GM23338 (cell line): Measurements from ENCODE around the gene PRMT5.

ENCODE experiments used
- CREB1 ChIP-seq: fragments of 250-450 bp; sonication (Bioruptor Pico); IDR thresholded peaks from 2 replicates; pipeline ENCODE4 v1.5.0; 2020; ENCODE audit warnings: low read depth, mild to moderate bottlenecking, moderate library complexity
- ETS1 ChIP-seq: IDR thresholded peaks from 2 replicates; pipeline ENCODE4 v1.6.1; 2016; ENCODE audit warnings: antibody characterized with exemption
- EZH2 ChIP-seq: fragments of 200-600 bp; sonication (generic); IDR thresholded peaks from one replicate; pipeline ENCODE4 v1.8.0; 2017; ENCODE audit warnings: antibody characterized with exemption, mild to moderate bottlenecking, low read depth; ENCODE audit not compliant: unreplicated experiment
- EZH2phosphoT487 ChIP-seq: fragments of 200-600 bp; sonication (generic); IDR thresholded peaks from one replicate; pipeline ENCODE4 v1.8.1; 2018; ENCODE audit warnings: antibody characterized with exemption; ENCODE audit not compliant: unreplicated experiment
- JUNB ChIP-seq: IDR thresholded peaks from one replicate; pipeline ENCODE4 v1.6.1; 2016; ENCODE audit warnings: antibody characterized with exemption; ENCODE audit not compliant: unreplicated experiment
- POLR2AphosphoS5 ChIP-seq: IDR thresholded peaks from 2 replicates; pipeline ENCODE4 v1.6.1; 2016; ENCODE audit warnings: antibody characterized with exemption, low read depth
- STAT1 ChIP-seq: IDR thresholded peaks from one replicate; pipeline ENCODE4 v1.6.1; 2016; ENCODE audit warnings: antibody characterized with exemption; ENCODE audit not compliant: unreplicated experiment
- ZNF114 ChIP-seq: fragments of 250-450 bp; sonication (Bioruptor Pico); IDR thresholded peaks from 2 replicates; pipeline ENCODE4 v1.5.0; 2020; ENCODE audit warnings: mild to moderate bottlenecking, moderate library complexity
- TF ChIP-seq, protein P1 (sequence below), 2 experiments: fragments of 200-600 bp in 1 of 2; sonication (generic) in 1 of 2; conservative IDR thresholded peaks; 2 replicates each; pipeline versions ENCODE4 v1.5.1 to v1.6.1; 2016 to 2017; ENCODE audit warnings: antibody characterized with exemption in 2 of 2, low read depth in 2 of 2, mild to moderate bottlenecking in 2 of 2, moderate library complexity in 1 of 2
- TF ChIP-seq, protein P2 (sequence below): IDR thresholded peaks from one replicate; pipeline ENCODE4 v1.6.1; 2018; ENCODE audit warnings: antibody characterized with exemption; ENCODE audit not compliant: unreplicated experiment

- TF ChIP-seq, protein P1, sequence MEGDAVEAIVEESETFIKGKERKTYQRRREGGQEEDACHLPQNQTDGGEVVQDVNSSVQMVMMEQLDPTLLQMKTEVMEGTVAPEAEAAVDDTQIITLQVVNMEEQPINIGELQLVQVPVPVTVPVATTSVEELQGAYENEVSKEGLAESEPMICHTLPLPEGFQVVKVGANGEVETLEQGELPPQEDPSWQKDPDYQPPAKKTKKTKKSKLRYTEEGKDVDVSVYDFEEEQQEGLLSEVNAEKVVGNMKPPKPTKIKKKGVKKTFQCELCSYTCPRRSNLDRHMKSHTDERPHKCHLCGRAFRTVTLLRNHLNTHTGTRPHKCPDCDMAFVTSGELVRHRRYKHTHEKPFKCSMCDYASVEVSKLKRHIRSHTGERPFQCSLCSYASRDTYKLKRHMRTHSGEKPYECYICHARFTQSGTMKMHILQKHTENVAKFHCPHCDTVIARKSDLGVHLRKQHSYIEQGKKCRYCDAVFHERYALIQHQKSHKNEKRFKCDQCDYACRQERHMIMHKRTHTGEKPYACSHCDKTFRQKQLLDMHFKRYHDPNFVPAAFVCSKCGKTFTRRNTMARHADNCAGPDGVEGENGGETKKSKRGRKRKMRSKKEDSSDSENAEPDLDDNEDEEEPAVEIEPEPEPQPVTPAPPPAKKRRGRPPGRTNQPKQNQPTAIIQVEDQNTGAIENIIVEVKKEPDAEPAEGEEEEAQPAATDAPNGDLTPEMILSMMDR (conservative IDR thresholded peaks at IDR 0.05; ENCODE audit: low read depth in 2 of 2) = no peak
- no peak for TF ChIP-seq POLR2AphosphoS5
- no peak for TF ChIP-seq EZH2
- no peak for TF ChIP-seq CREB1 (CRISPR knock-in tag)
- TF ChIP-seq, protein P2, sequence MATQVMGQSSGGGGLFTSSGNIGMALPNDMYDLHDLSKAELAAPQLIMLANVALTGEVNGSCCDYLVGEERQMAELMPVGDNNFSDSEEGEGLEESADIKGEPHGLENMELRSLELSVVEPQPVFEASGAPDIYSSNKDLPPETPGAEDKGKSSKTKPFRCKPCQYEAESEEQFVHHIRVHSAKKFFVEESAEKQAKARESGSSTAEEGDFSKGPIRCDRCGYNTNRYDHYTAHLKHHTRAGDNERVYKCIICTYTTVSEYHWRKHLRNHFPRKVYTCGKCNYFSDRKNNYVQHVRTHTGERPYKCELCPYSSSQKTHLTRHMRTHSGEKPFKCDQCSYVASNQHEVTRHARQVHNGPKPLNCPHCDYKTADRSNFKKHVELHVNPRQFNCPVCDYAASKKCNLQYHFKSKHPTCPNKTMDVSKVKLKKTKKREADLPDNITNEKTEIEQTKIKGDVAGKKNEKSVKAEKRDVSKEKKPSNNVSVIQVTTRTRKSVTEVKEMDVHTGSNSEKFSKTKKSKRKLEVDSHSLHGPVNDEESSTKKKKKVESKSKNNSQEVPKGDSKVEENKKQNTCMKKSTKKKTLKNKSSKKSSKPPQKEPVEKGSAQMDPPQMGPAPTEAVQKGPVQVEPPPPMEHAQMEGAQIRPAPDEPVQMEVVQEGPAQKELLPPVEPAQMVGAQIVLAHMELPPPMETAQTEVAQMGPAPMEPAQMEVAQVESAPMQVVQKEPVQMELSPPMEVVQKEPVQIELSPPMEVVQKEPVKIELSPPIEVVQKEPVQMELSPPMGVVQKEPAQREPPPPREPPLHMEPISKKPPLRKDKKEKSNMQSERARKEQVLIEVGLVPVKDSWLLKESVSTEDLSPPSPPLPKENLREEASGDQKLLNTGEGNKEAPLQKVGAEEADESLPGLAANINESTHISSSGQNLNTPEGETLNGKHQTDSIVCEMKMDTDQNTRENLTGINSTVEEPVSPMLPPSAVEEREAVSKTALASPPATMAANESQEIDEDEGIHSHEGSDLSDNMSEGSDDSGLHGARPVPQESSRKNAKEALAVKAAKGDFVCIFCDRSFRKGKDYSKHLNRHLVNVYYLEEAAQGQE = no peak
- TF ChIP-seq STAT1 = no peak
- no peak for TF ChIP-seq ZNF114 (CRISPR knock-in tag)
- TF ChIP-seq EZH2phosphoT487 = no peak
- TF ChIP-seq ETS1 = no peak
- no peak for TF ChIP-seq JUNB
Measured at GRCh38 chr14:22972313-22972930, 43.2 kb upstream of the PRMT5 start.
